Neural progenitor cell (in vitro differentiated cells): ENCODE results near the gene CCDC141.

Source experiments
- EZH2 ChIP-seq: fragments of 200-600 bp; sonication (generic); IDR thresholded peaks from 2 replicates; pipeline ENCODE4 v1.6.1; 2017; ENCODE audit warnings: antibody characterized with exemption, mild to moderate bottlenecking, moderate library complexity
- TF ChIP-seq, protein P1 (sequence below): fragments of 200-600 bp; sonication (generic); IDR thresholded peaks from 2 replicates; pipeline ENCODE4 v1.5.1; 2017; ENCODE audit warnings: antibody characterized with exemption, mild to moderate bottlenecking

DNA sequence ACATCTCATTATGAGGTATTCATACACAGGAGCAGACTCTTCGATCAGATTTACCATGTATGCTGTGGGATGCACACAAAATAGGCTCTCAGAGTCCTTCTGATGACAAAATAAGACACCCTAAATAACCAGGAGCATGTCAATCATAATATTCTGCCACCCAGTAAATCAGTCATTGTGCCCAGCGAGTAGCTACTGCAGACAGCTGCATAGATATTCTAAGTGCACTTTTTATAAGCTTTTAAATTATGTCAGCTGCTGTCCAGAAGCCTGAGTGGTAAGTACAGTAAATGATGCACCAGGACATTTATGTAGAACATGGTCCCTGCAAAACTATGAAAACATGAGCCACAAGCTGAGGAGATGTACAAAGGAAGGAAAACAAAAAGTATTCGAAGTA is 102.9 kb downstream of the CCDC141 start:
- TF ChIP-seq, protein P1, sequence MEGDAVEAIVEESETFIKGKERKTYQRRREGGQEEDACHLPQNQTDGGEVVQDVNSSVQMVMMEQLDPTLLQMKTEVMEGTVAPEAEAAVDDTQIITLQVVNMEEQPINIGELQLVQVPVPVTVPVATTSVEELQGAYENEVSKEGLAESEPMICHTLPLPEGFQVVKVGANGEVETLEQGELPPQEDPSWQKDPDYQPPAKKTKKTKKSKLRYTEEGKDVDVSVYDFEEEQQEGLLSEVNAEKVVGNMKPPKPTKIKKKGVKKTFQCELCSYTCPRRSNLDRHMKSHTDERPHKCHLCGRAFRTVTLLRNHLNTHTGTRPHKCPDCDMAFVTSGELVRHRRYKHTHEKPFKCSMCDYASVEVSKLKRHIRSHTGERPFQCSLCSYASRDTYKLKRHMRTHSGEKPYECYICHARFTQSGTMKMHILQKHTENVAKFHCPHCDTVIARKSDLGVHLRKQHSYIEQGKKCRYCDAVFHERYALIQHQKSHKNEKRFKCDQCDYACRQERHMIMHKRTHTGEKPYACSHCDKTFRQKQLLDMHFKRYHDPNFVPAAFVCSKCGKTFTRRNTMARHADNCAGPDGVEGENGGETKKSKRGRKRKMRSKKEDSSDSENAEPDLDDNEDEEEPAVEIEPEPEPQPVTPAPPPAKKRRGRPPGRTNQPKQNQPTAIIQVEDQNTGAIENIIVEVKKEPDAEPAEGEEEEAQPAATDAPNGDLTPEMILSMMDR, result no peak
- TF ChIP-seq EZH2, result no peak
